Hippocampal formation (tissue), 2 donors: Measurements from ENCODE around the gene SLC22A16.
"Not testable (repeated sequence)": the region's sequence is repeated elsewhere in the genome, so short reads cannot be mapped to it uniquely, and the experiment has no call there.

Source experiments
- DNase-seq, 2 donors: peaks; one replicate each; lab custom pipeline; 2025; lab: John Stamatoyannopoulos, UW

The SLC22A16 gene

GRCh38 chr6:110488606-110489190 is 12.3 kb upstream of the SLC22A16 start:
- DNase-seq, result no peak

DNA sequence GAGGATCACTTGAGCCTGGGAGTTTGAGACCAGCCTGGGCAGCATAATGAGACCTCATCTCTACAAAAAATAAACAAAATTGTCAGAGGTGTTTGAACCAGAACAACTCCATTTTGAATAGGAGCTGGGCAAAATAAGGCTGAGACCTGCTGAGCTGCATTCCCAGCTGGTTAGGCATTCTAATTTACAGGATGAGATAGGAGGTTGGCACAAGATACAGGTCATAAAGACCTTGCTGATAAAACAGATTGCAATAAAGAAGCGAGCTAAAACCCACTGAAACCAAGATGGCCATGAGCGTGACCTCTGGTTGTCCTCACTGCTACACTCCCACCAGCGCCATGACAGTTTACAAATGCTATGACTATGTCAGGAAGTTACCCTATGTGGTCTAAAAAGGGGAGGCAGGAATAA is 11.6 kb upstream of the SLC22A16 start:
- not testable (repeated sequence) for DNase-seq

GRCh38 chr6:110486756-110487155 is 10.3 kb upstream of the SLC22A16 start:
- DNase-seq, result no peak

GRCh38 chr6:110485491-110485890 is 9.1 kb upstream of the SLC22A16 start:
- DNase-seq, result no peak

DNA sequence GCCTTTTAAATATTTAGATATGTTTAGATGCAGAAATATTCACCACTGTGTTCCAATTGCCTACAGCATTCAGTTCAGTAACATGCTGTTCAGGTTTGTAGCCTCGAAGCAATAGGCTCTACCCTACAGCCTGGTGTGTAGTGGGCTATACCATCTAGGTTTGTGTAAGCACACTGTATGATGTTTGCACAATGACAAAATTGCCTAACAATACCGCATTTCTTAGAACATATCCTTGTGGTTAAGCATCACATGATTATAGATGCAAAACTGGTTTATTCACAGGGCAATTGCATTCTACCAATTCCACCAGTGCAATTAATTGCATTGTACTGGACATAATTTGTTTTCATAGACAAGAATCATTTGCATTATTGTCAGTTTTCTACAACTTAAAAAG is 7.9 kb upstream of the SLC22A16 start:
- no peak for DNase-seq

DNA sequence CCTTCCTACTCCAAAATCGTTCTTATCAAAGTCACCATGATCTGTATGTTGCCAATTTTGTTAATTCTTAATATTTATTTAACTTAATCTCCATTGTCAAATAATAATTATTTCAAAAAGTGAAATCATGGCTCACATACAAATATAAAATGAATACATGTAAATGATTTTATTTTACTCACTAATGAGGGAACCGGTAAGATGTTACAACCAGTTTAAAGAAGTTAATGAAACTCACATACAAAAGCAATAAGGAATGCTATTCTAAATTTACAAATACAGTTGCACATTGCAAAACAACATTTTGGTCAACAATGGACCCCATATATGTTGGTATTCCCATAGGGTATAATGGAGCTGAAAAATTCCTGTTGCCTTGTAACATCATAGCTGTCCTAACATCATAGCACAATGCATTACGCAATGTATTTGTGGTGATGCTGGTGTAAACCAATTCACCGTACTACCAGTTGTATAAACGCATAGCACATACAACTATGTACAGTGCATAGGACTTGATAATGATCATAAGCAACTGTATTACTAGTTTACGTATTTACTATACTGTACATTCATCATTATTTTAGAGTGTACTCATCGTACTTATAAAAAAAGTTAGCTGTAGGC is 6.5 kb upstream of the SLC22A16 start:
- no peak for DNase-seq

DNA sequence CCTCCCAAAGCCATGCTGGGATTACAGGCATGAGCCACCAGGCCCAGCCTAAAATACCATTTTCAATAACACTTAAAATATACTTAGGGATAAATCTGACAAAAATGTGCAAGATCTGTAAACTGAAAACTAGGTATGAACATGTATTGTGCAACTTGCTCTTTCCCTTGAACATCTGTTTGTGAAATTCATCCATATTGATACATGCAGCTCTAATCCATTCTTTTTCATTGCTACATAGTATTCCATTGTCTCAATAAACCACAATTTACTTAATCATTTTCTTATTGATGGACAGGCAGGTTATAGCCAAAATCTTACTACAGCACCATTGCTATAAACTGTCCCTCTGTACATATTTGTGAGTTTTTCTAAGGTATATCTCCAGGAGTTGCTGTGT is 4.7 kb upstream of the SLC22A16 start:
- no peak for DNase-seq

DNA sequence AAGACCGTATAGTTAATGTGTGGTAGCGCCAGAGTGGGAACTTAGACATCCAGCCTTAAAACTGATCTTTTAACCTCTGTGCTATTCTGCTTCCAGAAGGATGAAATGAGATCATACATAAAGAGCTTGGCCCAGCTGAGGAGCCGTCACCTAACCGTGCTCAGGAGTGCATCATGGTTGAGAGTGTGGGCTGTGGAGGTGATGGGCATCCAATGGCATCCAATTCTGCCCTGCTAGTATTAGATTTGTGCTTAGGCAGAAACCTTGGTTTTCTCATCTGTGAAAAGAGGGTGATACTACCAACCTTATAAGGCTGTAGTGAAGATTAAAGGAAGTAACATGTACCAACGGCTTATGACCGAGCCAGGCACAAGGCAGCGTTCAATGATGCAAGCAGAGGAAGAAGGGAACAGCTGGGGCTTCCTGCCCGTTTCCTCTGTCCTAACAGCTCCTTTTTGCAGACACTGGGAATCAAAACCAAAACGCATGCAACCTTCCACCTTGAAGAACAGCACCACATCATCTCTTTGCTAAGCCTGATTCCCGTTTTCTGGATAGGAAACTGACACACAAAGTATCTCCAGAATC is 1.3 kb downstream of the SLC22A16 start:
- DNase-seq, result no peak

DNA sequence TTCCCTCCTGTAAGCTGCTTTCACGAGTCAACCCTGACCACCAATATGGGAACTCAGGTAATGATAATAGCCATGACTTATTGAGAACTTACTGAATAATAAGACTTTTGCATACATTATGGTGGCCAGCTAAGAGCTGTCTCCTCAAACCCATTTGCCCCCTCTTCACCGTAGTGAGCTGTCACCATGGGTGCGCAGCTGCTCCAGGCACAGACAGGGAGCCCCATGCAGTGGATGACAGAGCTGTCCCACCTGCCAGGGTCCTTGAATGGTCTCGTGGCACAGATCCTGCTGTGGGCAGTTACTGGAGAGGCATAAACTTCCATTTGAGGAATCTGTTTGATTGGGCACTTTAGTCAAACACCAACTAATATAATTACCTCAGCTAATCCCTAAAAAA is 1.9 kb downstream of the SLC22A16 start:
- DNase-seq, result no peak

GRCh38 chr6:110472739-110473138 is 3.7 kb downstream of the SLC22A16 start:
- no peak for DNase-seq

- DNase-seq, result no peak
Measured at GRCh38 chr6:110471726-110472365, 4.6 kb downstream of the SLC22A16 start.

GRCh38 chr6:110468731-110469130 is 7.7 kb downstream of the SLC22A16 start:
- no peak for DNase-seq

- DNase-seq, result no peak
Measured at GRCh38 chr6:110467566-110468140, 8.8 kb downstream of the SLC22A16 start.

DNA sequence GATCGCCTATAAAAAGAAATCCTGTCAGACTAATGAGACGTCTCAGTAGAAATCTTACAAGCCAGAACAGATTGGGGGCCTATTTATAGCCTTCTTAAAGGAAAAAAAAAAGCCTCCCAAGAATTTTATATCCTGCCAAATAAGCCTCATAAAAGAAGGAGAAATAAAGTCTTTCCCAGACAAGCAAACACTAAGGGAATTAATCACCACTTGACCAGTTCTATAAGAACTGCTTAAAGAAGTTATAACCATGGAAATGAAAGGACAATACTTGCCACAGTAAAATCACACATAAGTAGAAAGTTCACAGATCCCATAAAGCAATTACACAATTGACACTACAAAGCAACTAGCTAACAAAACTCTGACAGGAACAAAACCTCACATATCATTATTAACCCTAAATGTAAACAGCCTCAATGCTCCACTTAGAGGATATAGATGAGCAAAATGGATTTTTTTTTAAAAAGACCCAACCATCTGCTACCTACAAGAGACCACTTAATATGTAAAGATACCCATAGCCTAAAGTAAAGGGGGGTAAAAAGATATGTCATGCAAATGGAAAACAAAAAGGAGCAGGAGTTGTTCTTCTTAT is 13.4 kb downstream of the SLC22A16 start:
- DNase-seq, result no peak

DNA sequence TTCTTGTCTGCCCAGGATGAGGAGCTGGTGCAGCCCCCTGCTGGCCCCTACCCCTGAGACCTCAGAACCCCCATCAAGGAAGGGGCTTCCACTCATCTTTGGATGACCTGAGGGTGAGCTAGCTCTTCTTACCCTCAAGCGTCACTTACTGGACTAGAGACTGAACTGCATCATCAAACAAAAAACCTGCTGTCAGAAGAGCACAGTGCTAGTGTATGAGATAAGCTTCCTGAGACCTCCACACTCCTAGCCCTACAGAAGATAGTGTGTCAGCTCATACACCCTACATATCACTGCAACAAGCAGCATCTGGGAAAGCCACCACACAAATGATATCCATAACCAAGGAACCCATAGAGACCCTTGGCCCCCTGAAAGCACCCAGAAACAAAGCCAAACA is 15.0 kb downstream of the SLC22A16 start:
- DNase-seq, result no peak

DNA sequence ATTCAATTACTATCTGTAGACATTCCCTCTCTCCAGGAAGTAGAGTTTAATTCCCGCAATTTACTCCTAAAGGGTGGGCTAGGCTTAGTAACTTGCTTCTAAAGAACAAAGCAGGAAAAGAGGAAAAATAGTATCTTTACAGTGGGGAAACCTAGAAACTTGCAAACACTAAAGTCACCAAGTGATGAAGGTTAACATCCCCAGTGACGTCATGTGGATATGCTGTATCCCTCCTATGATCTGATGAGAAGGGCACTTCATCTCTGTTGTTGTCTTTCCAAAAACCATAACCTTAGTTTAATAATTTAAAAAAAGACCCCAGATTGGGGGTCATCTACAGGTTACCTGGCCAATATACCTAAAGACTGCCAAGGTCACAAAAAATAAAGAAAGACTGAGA is 17.3 kb downstream of the SLC22A16 start:
- no peak for DNase-seq

DNA sequence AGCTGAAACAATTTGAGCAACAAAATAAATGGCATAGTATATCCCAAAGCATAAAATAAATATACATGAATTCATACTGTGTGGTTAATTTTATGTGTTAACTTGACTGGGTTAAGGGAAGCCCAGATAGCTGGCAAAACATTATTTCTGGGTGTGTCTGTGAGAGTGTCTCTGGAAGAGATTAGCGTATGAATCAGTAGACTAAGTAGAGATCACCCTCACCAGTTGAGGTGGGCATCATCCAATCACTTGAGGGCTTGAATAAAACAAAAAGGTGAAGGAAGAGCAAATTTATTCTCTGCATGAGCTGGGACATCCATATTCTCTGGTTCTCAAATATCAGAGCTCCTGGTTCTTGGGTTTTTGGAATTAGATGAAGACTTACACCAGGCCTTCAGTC is 17.9 kb downstream of the SLC22A16 start:
- no peak for DNase-seq

- DNase-seq, result peak in 1 of 2 donors; percentile 7
Measured at GRCh38 chr6:110457567-110458175, 18.7 kb downstream of the SLC22A16 start.

DNA sequence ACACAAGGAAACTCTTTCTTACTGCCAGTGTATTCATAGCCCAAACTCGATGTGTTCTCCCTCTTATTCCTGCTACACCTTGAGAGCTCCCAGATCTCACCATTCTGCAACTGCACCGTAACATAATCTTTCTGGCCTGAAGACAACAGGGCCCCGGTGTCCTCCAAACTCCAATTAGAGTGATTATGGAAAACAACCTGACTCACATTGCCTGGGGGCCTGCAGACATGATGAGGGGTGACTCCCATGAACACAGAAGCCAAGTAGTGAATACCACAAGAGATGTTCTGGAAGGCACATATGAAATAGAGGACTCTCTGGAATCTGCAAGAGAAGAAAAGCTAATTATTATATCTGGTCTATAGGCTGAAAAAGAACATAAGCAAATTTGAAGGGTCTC is 19.7 kb downstream of the SLC22A16 start:
- no peak for DNase-seq

DNA sequence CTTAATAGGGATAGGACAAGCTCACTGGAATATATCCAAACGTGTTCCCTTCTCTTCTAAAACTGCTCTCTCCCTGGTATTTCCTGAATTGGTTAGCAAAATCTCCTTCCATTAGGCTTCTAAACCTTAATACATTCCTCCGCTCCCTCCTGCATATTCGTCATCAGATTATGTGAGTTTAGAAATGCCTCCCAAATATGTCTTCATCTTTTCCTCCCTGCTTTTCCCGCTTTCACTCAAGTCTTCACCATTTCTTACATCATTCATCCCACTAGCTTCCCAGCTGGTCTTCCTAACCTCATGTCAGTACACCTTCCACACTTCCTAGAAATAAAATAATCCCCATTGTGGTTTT is 26.9 kb downstream of the SLC22A16 start:
- no peak for DNase-seq

DNA sequence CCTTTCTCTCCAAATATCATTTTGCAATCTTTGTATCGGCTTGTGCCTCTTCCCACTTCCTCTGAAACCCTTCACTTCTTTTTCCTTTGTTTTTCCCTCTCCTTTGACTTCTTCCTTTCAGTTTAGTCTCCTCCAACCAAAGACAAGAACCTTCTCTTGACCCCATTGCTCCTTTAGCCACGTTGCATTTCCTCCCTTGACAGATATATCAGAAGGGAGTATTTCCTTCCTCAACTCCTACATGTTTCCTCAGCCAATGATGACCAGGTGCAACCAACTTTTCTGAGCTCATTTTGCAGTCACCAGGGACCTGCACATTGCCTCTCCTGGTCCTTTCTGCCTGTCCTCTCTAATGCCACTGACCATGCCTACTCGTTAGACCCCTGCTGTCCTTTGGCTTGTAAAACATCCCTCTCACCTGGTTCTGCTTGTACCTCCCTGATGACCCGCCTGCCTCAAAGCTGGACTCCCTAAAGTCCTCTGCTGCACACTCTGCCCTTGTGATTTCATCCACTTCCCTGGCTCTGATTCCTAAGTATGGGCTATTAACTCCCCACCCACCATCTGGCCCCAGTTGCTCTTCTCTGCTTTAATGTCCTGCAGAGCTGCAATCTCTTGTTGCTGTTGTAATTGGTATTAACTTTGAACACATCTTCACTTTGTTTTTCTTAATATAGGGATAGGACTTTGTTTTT is 27.4 kb downstream of the SLC22A16 start:
- DNase-seq, result no peak

DNA sequence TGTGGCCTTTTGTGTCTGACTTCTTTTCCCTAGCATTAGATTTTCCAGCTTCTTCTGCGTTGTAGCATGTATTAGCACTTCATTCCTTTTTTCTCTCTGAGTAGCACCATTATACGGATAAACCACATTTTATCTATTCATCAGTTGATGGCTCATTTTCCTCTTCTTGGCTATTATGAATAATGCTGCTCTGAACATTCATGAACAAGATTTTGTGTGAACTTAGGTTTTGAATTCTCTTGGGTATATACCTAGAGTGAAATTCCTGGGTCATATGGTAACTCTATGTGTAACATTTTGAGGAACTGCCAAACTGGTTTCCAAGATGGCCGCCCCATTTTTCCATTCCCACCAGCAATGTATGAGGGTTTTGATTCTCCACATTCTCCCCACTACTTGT is 28.7 kb downstream of the SLC22A16 start:
- no peak for DNase-seq
